ENCODE results near the gene PSMC6. TPM values are rescaled to one million over a fixed set of nuclear protein-coding genes. Genes with fewer than 3 reads are reported as not detected.

The PSMC6 gene
- total and polyA plus RNA-seq, 2 of the 8 experiments (the other 6 are each of a cell fraction or from before 2014, with no cell fraction given): 45.1 to 107 TPM

GRCh38 chr14:52683985-52684520, 22.9 kb upstream of the PSMC6 start:
- Histone ChIP-seq H2BK12ac (ENCODE audit: low read depth, low read length) (no peak overlapping the region), H3K79me2 (ENCODE audit: control insufficient read depth in 1 of 2, insufficient read depth in 2 of 2, low read length in 2 of 2) (peaks cover 0 to 47% of the 10 kb centered on the region in 2 experiments; a peak in 2 of 4 replicates), H4K5ac (ENCODE audit: insufficient read length, low read depth, low read length) (no peak overlapping the region), H3K23ac (ENCODE audit: insufficient read length) (no peak overlapping the region), H3K79me1 (ENCODE audit: low read depth, low read length) (peaks cover 5% of the 10 kb centered on the region), H3K4me1 (replicated peaks in 1 of 4; ENCODE audit: control insufficient read depth in 3 of 4, insufficient read depth in 4 of 4, low read length in 3 of 4) (peaks cover 0 to 7% (median 3%) of the 10 kb centered on the region in 4 experiments; a peak in 4 of 7 replicates), H4K20me1 (replicated peaks in 1 of 2; ENCODE audit: control insufficient read depth in 1 of 2, insufficient read depth in 2 of 2, low read length in 2 of 2) (peaks cover 5 to 7% of the 10 kb centered on the region in 2 experiments), H2BK5ac (ENCODE audit: low read depth, low read length) (no peak overlapping the region), H2AK5ac (ENCODE audit: low read depth, low read length) (no peak overlapping the region), H4K8ac (ENCODE audit: extremely low read depth, insufficient read depth, low read length) (no peak overlapping the region), H3K27me3 (replicated peaks in 1 of 4; ENCODE audit: control insufficient read depth in 3 of 4, extremely low read depth in 1 of 4, insufficient read depth in 3 of 4, low read length in 3 of 4) (no peaks in the 10 kb centered on the region), H3K18ac (ENCODE audit: extremely low read depth, low read length) (no peak overlapping the region), H2AFZ (ENCODE audit: low read length) (no peak overlapping the region), H3K23me2 (ENCODE audit: low read depth, low read length) (no peaks in the 10 kb centered on the region), H3K4me3 (ENCODE audit: extremely low read depth in 1 of 4, insufficient read depth in 2 of 4, low read depth in 3 of 4, low read length in 4 of 4) (no peak overlapping the region), H3K9ac (replicated peaks in 1 of 4; ENCODE audit: extremely low read depth in 1 of 4, low read depth in 3 of 4, low read length in 3 of 4) (no peak overlapping the region), H3K56ac (replicated peaks; ENCODE audit: insufficient read length, low read depth, low read length) (no peak overlapping the region), H2BK120ac (replicated peaks; ENCODE audit: low read depth, low read length) (no peak overlapping the region), H3K9me3 (ENCODE audit: insufficient read depth in 2 of 2, low read depth in 1 of 2, low read length in 1 of 2) (no peaks in the 10 kb centered on the region), H3K14ac (ENCODE audit: insufficient read length) (no peak overlapping the region), H3K4ac (replicated peaks; ENCODE audit: insufficient read length, low read depth, low read length) (no peak overlapping the region), H2BK20ac (ENCODE audit: low read length) (no peak overlapping the region), H3K4me2 (ENCODE audit: insufficient read depth in 1 of 2, low read depth in 2 of 2, low read length in 2 of 2) (no peak overlapping the region), H2BK15ac (ENCODE audit: low read length) (no peak overlapping the region), H3K27ac (ENCODE audit: low read depth, low read length) (no peak overlapping the region), H4K91ac (replicated peaks; ENCODE audit: insufficient read length, low read length) (no peak overlapping the region), H3K36me3 (ENCODE audit: control insufficient read depth in 2 of 4, insufficient read depth in 4 of 4, low read length in 3 of 4) (no peaks in the 10 kb centered on the region; a peak in 2 of 8 replicates)
- 73% methylated on average over 2 of the region's 2 CpGs; no CpG with 5 or more reads in 1 of the 2 experiments for WGBS, 2 experiments (ENCODE audit: extremely low coverage in 1 of 2, insufficient coverage in 1 of 2, insufficient read length in 1 of 2, insufficient replicate concordance in 2 of 2, low coverage in 1 of 2, low lambda C conversion rate in 2 of 2, missing lambda C conversion rate in 1 of 2)
- POLR2A ChIA-PET (ENCODE audit: partially characterized antibody): no interaction called here
- TF ChIP-seq USF2 (IDR thresholded peaks at IDR 0.05; ENCODE audit: low read length) (no peak), ZNF274 (IDR thresholded peaks at IDR 0.05; ENCODE audit: borderline replicate concordance, extremely low read depth, low read length) (no peak), SP2 (IDR thresholded peaks at IDR 0.05; ENCODE audit: low read length) (no peak), SIX5 (IDR thresholded peaks at IDR 0.05; ENCODE audit: low read depth, low read length) (no peak), TAF7 (optimal IDR thresholded peaks at IDR 0.05; ENCODE audit: borderline replicate concordance, low read depth, low read length) (no peak), SIRT6 (IDR thresholded peaks at IDR 0.05; ENCODE audit: low read length) (no peak), RFX5 (IDR thresholded peaks at IDR 0.05; ENCODE audit: borderline replicate concordance, low read depth, low read length) (no peak), SRF (IDR thresholded peaks at IDR 0.05; ENCODE audit: low read depth, low read length) (no peak), SUZ12 (IDR thresholded peaks at IDR 0.05; ENCODE audit: low read length) (no peak), HDAC2 (IDR thresholded peaks at IDR 0.05; ENCODE audit: borderline replicate concordance in 1 of 2, low read depth in 2 of 2, low read length in 2 of 2) (no peak), SIN3A (conservative IDR thresholded peaks at IDR 0.05 in 1 of 2, IDR thresholded peaks at IDR 0.05 in 1 of 2; ENCODE audit: low read depth in 1 of 2, low read length in 2 of 2) (no peak)
- DNase-seq (ENCODE audit: low read depth in 1 of 2, low spot score in 2 of 2) (no peak), FAIRE-seq (no peak)
- CTCF ChIA-PET (ENCODE audit: partially characterized antibody): interaction anchor here (1.3 kb wide), 1 partner anchor 20 kb away, joined by 3 read pairs; no protein-coding TSS in a partner anchor

All from H1 (cell line).